IMR-90 (cell line): ENCODE results near the gene NCKAP5. TPM values are rescaled to one million over a fixed set of nuclear protein-coding genes. Genes with fewer than 3 reads are reported as not detected.

Source experiments
- ATAC-seq: fragments of 200-7000 bp; cut with Tn5 transposase; 2 replicates; pipeline ENCODE4 v1.9.1; 2020; ENCODE audit warnings: low read depth, mild to moderate bottlenecking, moderate library complexity
- BruUV-seq: library from RNA; stranded (reverse); fragments of 400-500 nt; replicated peaks from 2 replicates; lab custom pipeline; 2021; lab: Mats Ljungman, UMichigan
- CTCF ChIA-PET: fragments of 300-600 bp; formaldehyde crosslinking; extraction: SDS; loops from one replicate; lab custom pipeline; 2021; ENCODE audit warnings: antibody characterized with exemption; lab: Yijun Ruan, JAX
- POLR2A ChIA-PET: fragments of 300-600 bp; sonication (Branson Sonifier 250); formaldehyde crosslinking; loops from one replicate; lab custom pipeline; 2022; ENCODE audit warnings: antibody characterized with exemption; ENCODE audit not compliant: unreplicated experiment; lab: Charles Lee
- DNase-seq: peaks from one replicate; pipeline ENCODE4 v3.0.0; 2013
- H2AFZ ChIP-seq: replicated peaks from 2 replicates; pipeline ENCODE3; 2013; ENCODE audit warnings: low read length, mild to moderate bottlenecking; ENCODE audit not compliant: poor library complexity
- H2AK5ac ChIP-seq: 2 replicates; pipeline ENCODE4 v1.6.1; 2013; ENCODE audit warnings: low read depth, low read length, inconsistent platforms
- H2AK9ac ChIP-seq: replicated peaks from 2 replicates; pipeline ENCODE3; 2013; ENCODE audit warnings: mild to moderate bottlenecking, low read depth, low read length, moderate library complexity; ENCODE audit not compliant: poor library complexity
- H2BK120ac ChIP-seq: 2 replicates; pipeline ENCODE4 v1.6.1; 2013; ENCODE audit warnings: low read depth, low read length, inconsistent platforms
- H2BK15ac ChIP-seq: 3 replicates; pipeline ENCODE4 v1.6.1; 2013; ENCODE audit warnings: low read depth, low read length, inconsistent platforms
- H2BK20ac ChIP-seq: 2 replicates; pipeline ENCODE4 v1.6.1; 2013; ENCODE audit warnings: low read depth, mild to moderate bottlenecking, inconsistent platforms, low read length, moderate library complexity
- H2BK5ac ChIP-seq: 2 replicates; pipeline ENCODE4 v1.6.1; 2013; ENCODE audit warnings: mild to moderate bottlenecking, low read depth, low read length, inconsistent platforms; ENCODE audit not compliant: poor library complexity, severe bottlenecking
- H3K14ac ChIP-seq: replicated peaks from 2 replicates; pipeline ENCODE4 v1.6.1; 2013; ENCODE audit warnings: low read depth, low read length, inconsistent platforms
- H3K18ac ChIP-seq: 2 replicates; pipeline ENCODE4 v1.6.1; 2013; ENCODE audit warnings: low read depth, low read length, control low read depth
- H3K23ac ChIP-seq: 2 replicates; pipeline ENCODE4 v1.6.1; 2013; ENCODE audit warnings: low read depth, low read length, inconsistent platforms
- H3K27ac ChIP-seq: 2 replicates; pipeline ENCODE4 v1.5.1; 2013; ENCODE audit warnings: mild to moderate bottlenecking, control low read depth, low read length; ENCODE audit not compliant: insufficient read depth
- H3K27me3 ChIP-seq: 2 replicates; pipeline ENCODE4 v1.6.1; 2013; ENCODE audit warnings: low read length; ENCODE audit not compliant: control insufficient read depth, insufficient read depth
- H3K36me3 ChIP-seq: 2 replicates; pipeline ENCODE4 v1.6.1; 2013; ENCODE audit warnings: low read length, mixed read lengths; ENCODE audit not compliant: control insufficient read depth, insufficient read depth
- H3K4ac ChIP-seq: 2 replicates; pipeline ENCODE4 v1.6.1; 2013; ENCODE audit warnings: low read depth, low read length, inconsistent platforms
- H3K4me1 ChIP-seq: 2 replicates; pipeline ENCODE4 v1.6.1; 2013; ENCODE audit warnings: low read length, mixed read lengths; ENCODE audit not compliant: control insufficient read depth, insufficient read depth
- H3K4me2 ChIP-seq: 2 replicates; pipeline ENCODE4 v1.6.1; 2013; ENCODE audit warnings: low read depth, mild to moderate bottlenecking, control low read depth, low read length, moderate library complexity
- H3K4me3 ChIP-seq: 2 replicates; pipeline ENCODE4 v1.5.1; 2013; ENCODE audit warnings: low read depth, mild to moderate bottlenecking, control low read depth, low read length, moderate library complexity; ENCODE audit not compliant: insufficient read depth
- H3K56ac ChIP-seq: 2 replicates; pipeline ENCODE4 v1.6.1; 2013; ENCODE audit warnings: low read length, inconsistent platforms; ENCODE audit not compliant: insufficient read depth; ENCODE audit errors: extremely low read depth
- H3K79me1 ChIP-seq, 2 experiments: 2 replicates each; pipeline ENCODE4 v1.6.1; 2013; ENCODE audit warnings: low read length in 2 of 2, inconsistent platforms in 1 of 2, low read depth in 1 of 2
- H3K9ac ChIP-seq: 2 replicates; pipeline ENCODE4 v1.6.1; 2013; ENCODE audit warnings: low read depth, low read length, control low read depth
- H3K9me1 ChIP-seq: 2 replicates; pipeline ENCODE4 v1.6.1; 2013; ENCODE audit warnings: low read length, inconsistent platforms; ENCODE audit not compliant: insufficient read depth
- H3K9me3 ChIP-seq: 2 replicates; pipeline ENCODE4 v1.6.1; 2013; ENCODE audit warnings: low read length; ENCODE audit not compliant: control insufficient read depth, insufficient read depth
- H4K20me1 ChIP-seq: 2 replicates; pipeline ENCODE4 v1.6.1; 2013; ENCODE audit warnings: low read length, inconsistent platforms; ENCODE audit not compliant: insufficient read depth
- H4K5ac ChIP-seq: 2 replicates; pipeline ENCODE4 v1.6.1; 2013; ENCODE audit warnings: mild to moderate bottlenecking, low read depth, low read length, control low read depth
- H4K8ac ChIP-seq, 2 experiments: 2 replicates each; pipeline ENCODE4 v1.6.1; 2013; ENCODE audit warnings: low read depth in 2 of 2, low read length in 2 of 2, control low read depth in 1 of 2, inconsistent platforms in 1 of 2
- H4K91ac ChIP-seq: 2 replicates; pipeline ENCODE4 v1.6.1; 2013; ENCODE audit warnings: low read depth, low read length, inconsistent platforms; ENCODE audit not compliant: insufficient read depth
- BHLHE40 ChIP-seq: fragments of 150-350 bp; IDR thresholded peaks from 2 replicates; pipeline ENCODE4 v1.6.1; 2016; ENCODE audit warnings: mild to moderate bottlenecking, low read depth, low read length
- CEBPB ChIP-seq: IDR thresholded peaks from 2 replicates; pipeline ENCODE4 v1.6.1; 2012; ENCODE audit warnings: low read depth, low read length, improper control_type of control experiment
- CHD1 ChIP-seq: IDR thresholded peaks from 2 replicates; pipeline ENCODE4 v1.6.1; 2012; ENCODE audit warnings: low read depth, low read length, improper control_type of control experiment
- FOS ChIP-seq: fragments of 150-350 bp; IDR thresholded peaks from 2 replicates; pipeline ENCODE4 v1.6.1; 2016; ENCODE audit warnings: low read depth, low read length
- MAFK ChIP-seq: IDR thresholded peaks from 2 replicates; pipeline ENCODE4 v1.6.1; 2012; ENCODE audit warnings: low read depth, low read length, improper control_type of control experiment
- MAZ ChIP-seq: IDR thresholded peaks from 2 replicates; pipeline ENCODE4 v1.6.1; 2012; ENCODE audit warnings: low read depth, mild to moderate bottlenecking, low read length, improper control_type of control experiment, moderate library complexity, borderline replicate concordance
- MXI1 ChIP-seq: IDR thresholded peaks from 2 replicates; pipeline ENCODE4 v1.6.1; 2012; ENCODE audit warnings: low read depth, mild to moderate bottlenecking, low read length, moderate library complexity, borderline replicate concordance
- NFE2L2 ChIP-seq: fragments of 150-350 bp; IDR thresholded peaks from 2 replicates; pipeline ENCODE4 v1.6.1; 2016; ENCODE audit warnings: low read depth, mild to moderate bottlenecking, low read length
- POLR2A ChIP-seq: IDR thresholded peaks from 2 replicates; pipeline ENCODE4 v1.6.1; 2012; ENCODE audit warnings: mild to moderate bottlenecking, low read depth, low read length
- RAD21 ChIP-seq: IDR thresholded peaks from 2 replicates; pipeline ENCODE4 v1.6.1; 2012; ENCODE audit warnings: low read length, improper control_type of control experiment
- RCOR1 ChIP-seq: IDR thresholded peaks from 2 replicates; pipeline ENCODE4 v1.6.1; 2012; ENCODE audit warnings: mild to moderate bottlenecking, low read length, improper control_type of control experiment; ENCODE audit not compliant: insufficient replicate concordance
- RFX5 ChIP-seq: IDR thresholded peaks from 2 replicates; pipeline ENCODE4 v1.8.0; 2012; ENCODE audit warnings: low read depth, mild to moderate bottlenecking, low read length, moderate library complexity
- SMC3 ChIP-seq: fragments of 150-350 bp; IDR thresholded peaks from 2 replicates; pipeline ENCODE4 v1.6.1; 2016; ENCODE audit warnings: low read depth, mild to moderate bottlenecking, antibody characterized with exemption, low read length, moderate library complexity
- WGBS, 2 experiments: methylation state at CpG; one replicate each; pipeline versions ENCODE4 v1.1.5 to v1.1.7; 2013; ENCODE audit warnings: missing lambda C conversion rate in 2 of 2; ENCODE audit not compliant: insufficient read length in 1 of 2; ENCODE audit errors: extremely low coverage in 2 of 2; 5-methylcytosine and 5-hydroxymethylcytosine counted together
- dilution Hi-C: fragments of 300-500 bp; cut with HindIII; formaldehyde crosslinking; loops from one replicate; pipeline ENCODE4 v1.14.3; 2018; ENCODE audit warnings: low sequenced_read_pairs; ENCODE audit not compliant: unreplicated experiment
- in situ Hi-C: fragments of 300-500 bp; cut with MboI; formaldehyde crosslinking; loops from 3 replicates; pipeline ENCODE4 v1.14.3; 2019; ENCODE audit warnings: low sequenced_read_pairs, inconsistent platforms, mixed read lengths
- intact Hi-C: fragments of 100-400 bp; cut with micrococcal nuclease; formaldehyde crosslinking; loops from 2 replicates; pipeline ENCODE4 v1.10.0; 2022
- polyA plus RNA-seq, 3 experiments: library from polyadenylated mRNA; depleted of rRNA; stranded (reverse); fragments of >200 nt; gene quantifications; 2 replicates each; pipeline ENCODE4 v1.2.3, GENCODE V29; 2012; ENCODE audit warnings: low replicate concordance in 1 of 3
- total RNA-seq: library from RNA; depleted of rRNA; stranded (reverse); fragments of >200 nt; gene quantifications from 2 replicates; pipeline ENCODE4 v1.2.3, GENCODE V29; 2012
- TF ChIP-seq, protein P1 (sequence below): conservative IDR thresholded peaks from 2 replicates; pipeline ENCODE4 v1.5.1; 2012; ENCODE audit warnings: mild to moderate bottlenecking, low read depth, low read length, improper control_type of control experiment
- TF ChIP-seq, protein P2 (sequence below): fragments of 150-350 bp; IDR thresholded peaks from 2 replicates; pipeline ENCODE4 v1.6.1; 2017; ENCODE audit warnings: mild to moderate bottlenecking, antibody characterized with exemption, low read length, low read depth
- TF ChIP-seq, protein P3 (sequence below): fragments of 150-350 bp; IDR thresholded peaks from 2 replicates; pipeline ENCODE4 v1.6.1; 2016; ENCODE audit warnings: low read depth, mild to moderate bottlenecking, low read length, moderate library complexity, borderline replicate concordance

NCKAP5 gene
- total and polyA plus RNA-seq, 2 of the 4 experiments (the other 2 are of a cell fraction), result 2.7 to 3.9 TPM

DNA sequence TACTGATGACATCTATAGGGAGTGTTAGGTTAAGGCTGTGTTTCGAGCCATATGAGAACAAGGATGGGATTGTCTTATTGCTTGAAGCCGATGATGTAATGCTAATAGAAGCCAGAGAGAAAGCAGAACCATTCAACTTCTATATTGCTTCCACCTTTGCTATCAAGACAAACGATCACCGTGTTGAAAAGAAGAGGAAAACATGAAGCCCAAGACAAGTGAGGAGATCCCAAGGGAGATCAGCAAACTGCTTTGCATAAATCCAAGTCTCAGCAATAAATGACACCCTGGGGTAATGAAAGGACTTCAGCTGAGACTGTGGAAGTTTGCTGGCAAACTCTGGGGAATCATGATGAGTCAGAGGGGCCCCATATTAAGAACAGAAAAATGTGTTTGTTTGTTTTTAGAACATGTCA, 206.2 kb downstream of the NCKAP5 start:
- no peak overlapping the region for H2AK9ac ChIP-seq
- peak overlapping the region; percentile 82; the same call in 1 of the 2 replicates for H3K56ac ChIP-seq
- H3K27me3 ChIP-seq, result no peaks in the 10 kb centered on the region
- intact Hi-C loops (no loop called here), dilution Hi-C loops (no loop called here), in situ Hi-C loops (no loop called here)
- whole genome bisulfite sequencing, 2 experiments, result no CpG with 5 or more reads among the region's 4 CpGs
- CTCF ChIA-PET, result no interaction called here
- no TSS peak for BruUV-seq
- POLR2A ChIA-PET, result no interaction called here
- H3K4me3 ChIP-seq, result peak overlapping the region; percentile 7; the same call in 1 of the 2 replicates
- H3K4ac ChIP-seq, result peak overlapping the region; percentile 79
- H4K8ac ChIP-seq, result peak overlapping the region in 1 of 2 experiments; percentile 61; a peak in 2 of 4 replicates
- H2AFZ ChIP-seq, result no peak overlapping the region
- H2BK20ac ChIP-seq, result peak overlapping the region; percentile 98
- ATAC-seq (peak; percentile 87), DNase-seq (peak; percentile 85)
- peak overlapping the region; percentile 2; the same call in 1 of the 2 replicates for H3K9ac ChIP-seq
- no peaks in the 10 kb centered on the region for H3K9me3 ChIP-seq
- 0 out of 2 replicates have a peak overlapping the region, but pooled peaks have one; percentile 33 for H2AK5ac ChIP-seq
- peak overlapping the region; percentile 74; the same call in 1 of the 2 replicates for H3K18ac ChIP-seq
- peak overlapping the region; percentile 82 for H3K4me2 ChIP-seq
- peaks cover 7% of the 10 kb centered on the region; the same call in 1 of the 2 replicates for H3K9me1 ChIP-seq
- peak overlapping the region; percentile 82 for H4K91ac ChIP-seq
- peaks cover 9% of the 10 kb centered on the region; the same call in 1 of the 2 replicates for H3K4me1 ChIP-seq
- H3K14ac ChIP-seq, result peak overlapping the region; percentile 86
- TF ChIP-seq FOS (peak; percentile 57), SMC3 (no peak), MAFK (peak; percentile 24; the same call in 1 of the 2 replicates), RAD21 (no peak), NFE2L2 (no peak), MAZ (no peak), CHD1 (no peak), BHLHE40 (no peak), MXI1 (no peak), RFX5 (no peak), CEBPB (peak; percentile 64; the same call in 1 of the 2 replicates), RCOR1 (no peak), POLR2A (no peak)
- TF ChIP-seq, protein P1, sequence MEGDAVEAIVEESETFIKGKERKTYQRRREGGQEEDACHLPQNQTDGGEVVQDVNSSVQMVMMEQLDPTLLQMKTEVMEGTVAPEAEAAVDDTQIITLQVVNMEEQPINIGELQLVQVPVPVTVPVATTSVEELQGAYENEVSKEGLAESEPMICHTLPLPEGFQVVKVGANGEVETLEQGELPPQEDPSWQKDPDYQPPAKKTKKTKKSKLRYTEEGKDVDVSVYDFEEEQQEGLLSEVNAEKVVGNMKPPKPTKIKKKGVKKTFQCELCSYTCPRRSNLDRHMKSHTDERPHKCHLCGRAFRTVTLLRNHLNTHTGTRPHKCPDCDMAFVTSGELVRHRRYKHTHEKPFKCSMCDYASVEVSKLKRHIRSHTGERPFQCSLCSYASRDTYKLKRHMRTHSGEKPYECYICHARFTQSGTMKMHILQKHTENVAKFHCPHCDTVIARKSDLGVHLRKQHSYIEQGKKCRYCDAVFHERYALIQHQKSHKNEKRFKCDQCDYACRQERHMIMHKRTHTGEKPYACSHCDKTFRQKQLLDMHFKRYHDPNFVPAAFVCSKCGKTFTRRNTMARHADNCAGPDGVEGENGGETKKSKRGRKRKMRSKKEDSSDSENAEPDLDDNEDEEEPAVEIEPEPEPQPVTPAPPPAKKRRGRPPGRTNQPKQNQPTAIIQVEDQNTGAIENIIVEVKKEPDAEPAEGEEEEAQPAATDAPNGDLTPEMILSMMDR, result no peak
- TF ChIP-seq, protein P2, sequence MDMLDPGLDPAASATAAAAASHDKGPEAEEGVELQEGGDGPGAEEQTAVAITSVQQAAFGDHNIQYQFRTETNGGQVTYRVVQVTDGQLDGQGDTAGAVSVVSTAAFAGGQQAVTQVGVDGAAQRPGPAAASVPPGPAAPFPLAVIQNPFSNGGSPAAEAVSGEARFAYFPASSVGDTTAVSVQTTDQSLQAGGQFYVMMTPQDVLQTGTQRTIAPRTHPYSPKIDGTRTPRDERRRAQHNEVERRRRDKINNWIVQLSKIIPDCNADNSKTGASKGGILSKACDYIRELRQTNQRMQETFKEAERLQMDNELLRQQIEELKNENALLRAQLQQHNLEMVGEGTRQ, result no peak
- TF ChIP-seq, protein P3, sequence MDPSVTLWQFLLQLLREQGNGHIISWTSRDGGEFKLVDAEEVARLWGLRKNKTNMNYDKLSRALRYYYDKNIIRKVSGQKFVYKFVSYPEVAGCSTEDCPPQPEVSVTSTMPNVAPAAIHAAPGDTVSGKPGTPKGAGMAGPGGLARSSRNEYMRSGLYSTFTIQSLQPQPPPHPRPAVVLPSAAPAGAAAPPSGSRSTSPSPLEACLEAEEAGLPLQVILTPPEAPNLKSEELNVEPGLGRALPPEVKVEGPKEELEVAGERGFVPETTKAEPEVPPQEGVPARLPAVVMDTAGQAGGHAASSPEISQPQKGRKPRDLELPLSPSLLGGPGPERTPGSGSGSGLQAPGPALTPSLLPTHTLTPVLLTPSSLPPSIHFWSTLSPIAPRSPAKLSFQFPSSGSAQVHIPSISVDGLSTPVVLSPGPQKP, result no peak
- no peaks in the 10 kb centered on the region for H4K20me1 ChIP-seq
- H3K27ac ChIP-seq, result peak overlapping the region; percentile 44
- no peaks in the 10 kb centered on the region for H3K36me3 ChIP-seq
- H2BK5ac ChIP-seq, result peak overlapping the region; percentile 88
- peak overlapping the region; percentile 97 for H2BK120ac ChIP-seq
- H2BK15ac ChIP-seq, result peak overlapping the region; percentile 85; the same call in 1 of the 3 replicates
- peak overlapping the region; percentile 89 for H3K23ac ChIP-seq
- H4K5ac ChIP-seq, result peak overlapping the region; percentile 43; the same call in 1 of the 2 replicates
- peaks cover 0 to 9% of the 10 kb centered on the region in 2 experiments; a peak in 1 of 4 replicates for H3K79me1 ChIP-seq
